NCI-H2196 (cell line): ENCODE data around the gene PDLIM5.

Experiments
- DNase-seq: peaks from one replicate; lab custom pipeline; 2025; ENCODE audit not compliant: unreplicated experiment; lab: John Stamatoyannopoulos, UW

The PDLIM5 gene

DNA sequence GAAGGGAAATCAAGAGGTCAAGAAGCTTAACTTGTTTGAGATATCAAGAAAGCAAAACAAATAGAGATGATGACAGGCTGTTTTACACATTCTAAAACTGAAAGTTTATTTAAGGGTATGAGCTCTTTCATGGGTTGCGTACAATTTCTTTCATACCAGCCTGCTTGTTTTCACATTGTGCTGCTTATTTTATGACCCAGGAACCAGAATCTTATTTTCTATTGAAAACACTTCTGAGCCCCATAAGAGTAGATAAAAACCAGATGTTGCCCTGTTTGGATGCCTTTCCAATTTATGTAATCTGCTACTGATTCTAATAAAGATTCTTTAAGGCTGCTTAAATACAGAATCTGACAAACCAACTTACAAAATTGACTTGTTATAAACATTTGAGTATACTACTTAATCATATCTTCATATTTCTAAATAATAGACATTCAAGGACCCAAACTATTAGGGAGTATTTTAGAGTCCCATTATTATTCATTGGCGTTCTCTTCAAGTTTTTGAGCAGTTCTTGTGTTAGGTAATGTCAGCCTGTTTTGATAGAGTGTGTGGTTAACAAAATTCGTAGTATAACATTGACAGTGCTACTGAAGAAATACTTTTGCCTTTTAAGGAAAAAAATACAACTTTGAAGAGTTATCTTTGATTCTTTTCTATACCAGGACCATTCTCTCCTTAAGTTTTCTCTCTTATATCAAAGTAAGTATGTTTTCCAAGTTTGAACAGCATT is 74.4 kb downstream of the PDLIM5 start:
- no peak for DNase-seq

DNA sequence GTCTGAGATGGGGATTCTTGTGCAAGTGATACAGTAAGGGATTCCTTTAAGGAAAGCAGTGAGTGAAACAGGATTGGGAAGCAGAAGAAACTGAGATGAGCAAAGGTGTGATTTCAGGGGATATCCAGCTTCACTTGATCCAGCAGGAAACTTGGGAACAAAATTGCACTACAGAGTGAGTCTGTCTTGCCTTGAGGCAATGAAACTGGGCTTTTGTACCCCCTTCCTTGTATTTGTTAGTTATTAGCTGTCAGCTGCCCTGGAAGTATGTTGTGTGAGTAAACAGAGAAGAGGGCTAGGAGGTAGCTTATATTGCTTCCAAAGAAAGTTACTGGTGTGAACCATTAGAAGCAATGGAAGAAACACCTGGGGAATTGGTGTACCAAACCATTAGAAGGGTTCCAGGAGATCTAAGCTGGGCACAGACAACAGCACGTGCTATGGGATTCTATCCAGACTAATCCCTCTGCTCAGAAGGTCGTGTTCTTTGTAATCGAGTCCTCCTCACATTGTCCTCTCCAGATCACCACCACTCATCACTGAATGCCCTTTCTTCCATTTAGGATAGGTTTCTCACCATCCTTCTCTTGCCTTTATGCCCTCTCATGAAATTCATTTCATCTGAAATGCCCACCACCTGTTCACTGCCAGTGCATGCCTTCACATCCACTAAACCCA is 76.0 kb downstream of the PDLIM5 start:
- no peak for DNase-seq

DNA sequence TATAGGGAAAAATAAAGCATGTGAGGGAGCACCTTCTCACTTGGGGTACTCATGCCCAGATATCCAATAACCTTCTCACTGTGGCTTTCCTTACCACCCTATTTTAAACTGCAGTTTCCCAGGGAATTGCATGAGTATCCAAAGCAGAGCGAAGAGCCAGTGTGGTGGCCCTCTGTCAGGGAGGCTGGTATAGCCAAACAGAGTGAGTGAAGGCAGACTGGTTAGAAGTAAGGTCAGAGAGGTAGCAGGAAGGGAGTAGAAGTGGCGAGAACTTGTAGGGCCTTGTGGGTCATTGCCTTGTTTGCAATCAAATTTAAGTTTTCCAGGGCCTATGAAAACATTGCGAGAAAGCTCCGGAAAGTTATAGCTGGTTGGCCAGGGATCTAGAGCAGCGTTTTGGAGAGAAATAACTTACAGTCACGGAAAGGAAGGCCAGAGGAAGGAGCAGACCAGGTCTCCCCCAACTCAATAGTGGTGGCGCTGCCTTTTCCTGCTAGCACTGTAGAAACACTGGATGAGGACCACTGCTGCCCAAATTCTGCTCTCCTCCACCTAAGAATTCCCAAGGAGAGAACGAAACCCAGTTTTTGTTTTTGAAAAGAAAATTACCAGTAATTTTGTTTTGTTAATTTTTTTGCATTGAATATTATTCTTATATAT is 77.2 kb downstream of the PDLIM5 start:
- no peak for DNase-seq

DNA sequence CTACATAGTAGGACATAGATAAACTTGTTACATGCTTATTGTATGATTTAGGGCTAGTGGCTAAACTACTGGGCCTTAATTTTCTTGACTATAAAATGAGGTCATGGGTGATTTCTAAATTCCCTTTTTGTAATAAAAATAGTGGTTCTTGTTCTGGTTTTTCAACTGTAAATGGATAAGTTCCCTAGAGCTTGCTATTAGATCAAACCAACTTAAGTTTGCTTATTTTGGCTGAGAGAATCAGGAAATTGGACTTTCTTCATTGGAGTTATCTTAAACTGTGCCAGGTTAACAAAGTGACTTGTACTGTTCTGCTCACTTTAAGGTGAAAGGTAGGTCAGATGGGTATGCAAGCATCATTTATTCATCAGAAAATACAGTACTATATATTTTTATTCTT is 78.3 kb downstream of the PDLIM5 start:
- DNase-seq, result no peak

DNA sequence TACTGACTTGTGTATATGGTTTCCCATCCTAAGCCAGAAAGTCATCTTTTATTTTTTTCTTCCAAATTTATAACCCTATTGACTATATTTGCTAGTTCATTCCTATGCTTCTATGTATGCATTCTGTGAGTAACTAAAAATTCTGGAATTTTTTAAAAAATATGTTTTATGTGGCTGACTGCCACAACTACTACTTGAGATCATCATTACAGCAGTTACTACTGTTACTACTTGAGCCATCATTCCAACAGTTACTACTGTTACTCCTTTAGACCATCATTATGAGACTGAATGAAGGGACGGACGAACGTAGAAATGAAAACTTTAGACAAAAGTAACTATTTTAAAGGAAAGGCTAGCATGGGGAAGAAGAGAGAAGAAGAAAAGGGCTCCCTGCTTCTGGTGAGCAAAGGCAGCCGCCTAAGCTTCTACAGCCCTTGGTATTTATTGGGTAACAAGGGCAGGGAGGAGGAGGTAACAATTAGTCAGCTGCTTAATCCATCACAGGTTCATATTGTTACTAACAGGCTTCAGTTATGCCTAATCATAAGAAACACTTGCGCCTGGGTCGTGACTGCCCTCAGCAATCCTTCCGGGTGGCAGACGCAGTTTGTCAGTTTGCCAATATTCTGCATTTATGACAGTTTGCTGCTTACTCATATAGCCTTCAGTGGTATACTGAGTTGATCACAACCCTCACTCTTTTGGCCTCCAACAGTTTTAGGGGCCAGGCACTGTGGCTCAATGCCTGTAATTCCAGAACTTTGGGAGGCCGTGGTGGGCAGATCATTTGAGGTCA is 80.4 kb downstream of the PDLIM5 start:
- DNase-seq, result no peak

DNA sequence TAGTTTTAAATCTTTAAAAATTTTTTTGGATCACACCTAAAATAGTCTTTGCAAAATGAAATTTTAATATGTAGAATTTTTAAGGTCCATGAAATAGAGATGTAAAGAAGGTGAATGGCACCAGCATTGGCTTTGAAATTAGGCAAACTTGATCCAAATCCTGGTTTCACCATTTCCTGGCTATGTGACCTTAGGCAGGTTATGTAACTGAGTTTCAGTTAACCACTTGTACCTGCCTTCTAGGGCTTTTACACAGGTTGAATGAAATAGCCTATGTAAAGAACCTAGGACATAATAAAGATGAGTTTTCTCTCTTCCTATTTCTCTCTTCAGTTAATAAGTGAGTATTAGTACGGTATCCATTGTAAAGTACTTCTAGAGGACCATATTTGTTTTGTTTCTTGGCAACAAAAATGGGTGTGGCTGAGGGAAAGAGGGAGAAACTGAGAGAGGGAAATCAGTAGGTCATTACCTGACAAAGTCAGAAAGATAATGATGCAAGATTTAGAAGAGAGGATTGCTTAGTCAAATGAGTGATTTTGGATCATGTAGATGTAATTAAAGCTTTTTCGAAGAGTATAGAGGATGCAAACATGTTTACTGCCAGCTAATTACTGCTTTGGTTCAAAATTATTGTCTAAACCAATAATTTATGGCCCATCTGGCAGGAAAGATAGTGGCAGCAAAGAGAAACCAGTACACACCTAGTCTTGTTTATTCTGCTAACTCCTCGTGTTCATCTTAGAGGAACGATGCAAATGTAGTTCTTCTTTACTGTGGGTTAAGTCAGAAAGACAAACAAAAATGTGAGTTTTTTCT is 81.9 kb downstream of the PDLIM5 start:
- no peak for DNase-seq

DNA sequence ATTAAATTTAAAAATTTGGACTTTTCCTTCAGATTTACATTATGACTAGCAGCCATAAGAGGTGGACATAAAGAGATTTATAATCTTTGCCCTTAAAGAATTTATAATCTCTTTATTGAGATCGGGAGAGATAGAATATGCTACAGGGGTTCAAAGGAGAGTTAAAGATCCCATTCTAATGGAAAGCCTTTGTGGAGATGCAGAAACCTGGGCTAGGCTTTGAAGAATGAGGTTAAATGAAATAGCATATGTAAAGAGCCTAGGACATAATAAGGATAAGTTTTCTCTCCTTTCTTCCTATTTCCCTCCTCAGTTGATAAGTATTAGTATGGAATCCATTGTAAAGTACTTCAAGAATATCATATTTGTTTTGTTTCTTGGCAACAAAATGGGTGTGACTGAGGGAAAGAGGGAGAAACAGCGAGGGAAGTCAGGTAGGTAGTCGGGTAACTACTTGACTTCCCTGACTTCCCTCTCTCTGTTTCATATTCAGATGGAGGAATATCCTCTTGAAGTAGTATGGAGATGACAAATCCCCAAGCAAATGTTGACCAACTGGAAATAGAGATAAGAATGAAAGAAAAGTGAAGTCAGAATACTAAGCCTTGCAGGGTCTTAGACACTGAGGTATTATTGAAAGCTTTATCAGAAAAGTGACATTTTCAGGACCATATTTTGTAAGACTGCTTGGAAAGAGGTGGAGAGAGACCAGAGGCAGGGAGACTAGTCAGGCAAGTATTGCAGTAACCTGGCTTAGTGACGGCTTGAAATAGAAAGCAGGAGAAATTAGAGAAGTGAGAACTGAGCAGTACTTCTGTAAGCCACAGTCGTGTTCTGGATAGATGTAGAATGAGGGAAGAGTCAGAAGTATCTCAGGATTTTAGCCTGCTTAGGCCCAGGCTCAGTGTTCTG is 82.9 kb downstream of the PDLIM5 start:
- no peak for DNase-seq

DNA sequence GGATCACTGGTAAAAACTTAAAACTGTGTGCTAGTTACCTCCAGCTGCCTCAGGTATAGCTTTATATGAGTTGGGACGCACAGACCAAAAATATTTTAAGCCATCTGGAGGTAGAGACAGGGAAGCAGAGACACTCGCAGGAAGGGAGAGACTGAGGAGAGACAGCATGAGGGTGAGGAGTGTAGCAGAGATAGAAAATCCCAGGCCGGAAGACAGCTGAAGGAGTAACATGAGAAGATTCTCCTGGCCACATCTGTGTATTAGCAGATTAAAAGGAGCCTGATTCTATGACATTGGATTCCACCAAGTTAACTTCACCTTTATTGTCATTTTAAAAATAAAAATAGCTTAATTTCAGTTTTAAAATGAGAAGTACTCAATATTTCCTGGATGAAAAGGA is 84.3 kb downstream of the PDLIM5 start:
- no peak for DNase-seq

DNA sequence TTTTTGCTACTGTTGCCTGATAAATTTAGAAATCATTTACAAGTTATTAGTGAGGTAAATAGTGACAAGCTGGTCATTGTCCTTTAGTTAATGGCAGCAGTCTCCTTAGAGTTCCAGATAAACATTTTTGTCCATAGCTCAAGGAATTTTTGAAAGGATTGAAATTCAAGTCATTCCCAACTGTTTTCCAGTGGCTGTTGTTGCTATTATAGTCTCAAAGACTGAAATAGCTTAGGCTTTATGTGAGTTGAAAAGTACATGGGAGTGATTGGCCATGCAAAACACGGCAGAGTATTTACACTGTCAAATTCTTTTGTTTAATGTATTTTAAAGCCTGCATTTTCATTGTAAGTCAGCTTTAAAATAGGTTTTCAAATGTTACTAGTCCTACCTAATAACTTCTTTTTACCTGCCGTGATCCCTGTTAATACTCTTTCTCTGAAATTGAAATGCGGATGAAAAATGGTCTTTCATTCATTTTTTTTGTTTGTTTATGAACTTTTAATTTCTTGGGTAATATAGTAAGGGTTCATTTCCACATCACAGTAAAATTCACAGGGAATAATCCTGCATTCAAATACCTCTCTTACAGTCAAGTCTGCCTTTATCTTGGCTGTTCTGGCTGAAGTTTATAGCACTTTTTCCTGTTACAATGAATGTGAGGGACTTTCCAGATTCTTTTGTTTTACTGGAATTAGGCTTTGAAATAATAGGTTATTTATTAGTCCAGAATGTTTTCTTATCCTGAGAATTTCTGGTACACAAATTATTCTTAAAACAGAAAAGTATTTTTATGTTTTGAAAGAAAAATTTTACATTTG is 85.1 kb downstream of the PDLIM5 start:
- no peak for DNase-seq

DNA sequence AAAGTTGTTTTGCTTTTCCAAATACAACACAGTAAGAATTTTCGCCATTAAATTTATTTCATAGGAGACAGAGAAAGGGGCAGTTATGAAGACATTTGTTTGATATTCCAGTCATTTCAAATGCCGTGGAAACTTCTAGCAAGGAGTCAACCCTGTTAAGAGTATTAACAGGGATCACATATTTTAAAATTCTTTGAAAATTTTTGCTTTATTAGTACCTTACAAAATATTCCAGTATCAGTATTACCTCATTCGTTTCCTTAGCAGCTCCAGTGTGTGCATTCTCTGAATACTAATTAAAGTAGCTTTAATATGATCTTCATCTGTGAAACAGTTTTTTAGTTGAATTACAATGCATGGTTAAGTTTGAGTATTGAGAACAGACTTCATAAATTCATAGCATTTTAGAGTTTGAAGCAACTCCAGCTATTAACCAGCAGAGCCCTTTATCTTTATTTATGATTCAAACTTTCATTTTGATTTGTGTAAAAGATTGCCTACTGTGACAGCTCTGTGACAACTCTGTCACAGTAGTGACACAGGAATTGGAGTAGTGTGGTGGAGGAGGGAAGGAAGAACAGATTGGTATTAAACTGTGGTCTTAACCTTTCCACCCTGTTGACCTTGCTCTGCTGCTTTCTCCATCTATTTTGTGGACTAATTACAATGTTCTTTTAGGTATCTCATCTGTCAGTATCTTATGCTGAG is 86.3 kb downstream of the PDLIM5 start:
- no peak for DNase-seq

DNA sequence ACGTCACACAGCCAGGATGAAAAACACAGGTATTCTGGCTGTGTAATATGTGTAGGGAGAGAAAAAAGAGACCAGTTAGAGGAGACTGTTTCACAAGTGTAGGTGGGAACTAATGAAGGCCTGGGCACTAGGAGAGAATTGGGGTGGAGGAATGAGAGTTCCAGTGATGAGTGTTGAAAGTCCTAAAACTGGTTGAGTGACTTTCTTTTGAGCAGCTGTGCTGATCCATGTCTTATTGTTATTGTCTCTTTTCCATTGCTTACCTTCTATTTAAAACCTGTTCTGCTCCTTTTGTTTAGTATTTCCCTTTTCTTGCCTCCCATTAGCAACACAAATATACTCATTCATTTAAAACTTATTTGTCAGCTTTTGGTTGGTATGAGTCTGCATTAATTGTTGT is 88.7 kb downstream of the PDLIM5 start:
- DNase-seq, result no peak

DNA sequence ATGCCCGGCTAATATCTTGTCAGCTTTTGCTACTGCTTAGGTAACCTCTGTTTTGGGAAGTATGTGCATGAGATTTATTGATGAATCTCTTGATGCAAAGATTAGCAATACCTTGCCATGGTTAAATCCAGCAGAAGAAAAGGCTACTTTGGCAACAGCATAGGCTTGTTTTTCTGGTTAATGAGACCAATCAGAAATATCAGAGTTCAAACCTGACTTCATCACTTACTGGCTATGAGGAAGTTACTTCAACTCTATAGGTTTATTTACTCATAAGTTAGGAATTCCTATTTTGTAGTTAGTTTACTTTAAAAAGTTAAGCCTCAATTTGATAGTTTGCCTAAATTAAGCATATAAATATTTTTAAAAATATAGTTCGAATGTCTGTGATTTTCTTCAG is 93.1 kb downstream of the PDLIM5 start:
- no peak for DNase-seq

DNA sequence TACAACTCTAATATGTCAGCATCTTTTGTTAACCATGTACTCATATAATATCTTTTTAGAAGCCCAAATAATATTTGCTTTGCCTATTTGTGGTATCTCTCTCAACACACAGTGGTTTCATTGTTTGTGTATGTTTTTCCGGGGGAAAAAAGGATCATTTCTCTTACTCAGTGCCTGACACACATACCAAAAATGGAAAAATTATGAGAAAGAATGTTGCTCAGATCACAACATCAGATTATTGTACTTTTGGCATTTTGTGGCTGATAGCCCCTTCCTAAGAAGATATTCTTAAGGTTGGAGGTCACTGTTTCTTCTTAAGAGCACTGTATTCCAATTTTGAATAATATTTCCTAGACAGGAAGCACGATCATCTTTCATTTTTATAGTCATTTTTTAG is 93.6 kb downstream of the PDLIM5 start:
- DNase-seq, result no peak

DNA sequence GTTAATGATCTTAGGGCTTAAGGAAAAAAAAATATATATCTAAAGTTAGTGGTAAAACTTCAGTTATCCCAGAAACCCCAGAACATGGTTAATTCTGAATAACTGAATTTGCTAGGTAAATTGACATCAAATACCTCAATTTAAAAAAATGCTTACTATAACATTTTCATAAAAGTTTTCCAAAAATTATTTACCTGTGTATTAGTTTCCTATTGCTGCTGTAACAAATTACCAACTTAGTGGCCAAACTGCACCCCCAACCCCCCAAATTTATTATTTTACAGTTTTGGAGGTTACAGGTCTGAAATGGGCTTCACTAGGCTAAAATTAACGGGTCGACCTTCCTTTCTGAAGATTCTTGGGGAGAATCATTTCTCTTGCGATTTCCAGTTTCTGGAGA is 95.2 kb downstream of the PDLIM5 start:
- DNase-seq, result no peak

DNA sequence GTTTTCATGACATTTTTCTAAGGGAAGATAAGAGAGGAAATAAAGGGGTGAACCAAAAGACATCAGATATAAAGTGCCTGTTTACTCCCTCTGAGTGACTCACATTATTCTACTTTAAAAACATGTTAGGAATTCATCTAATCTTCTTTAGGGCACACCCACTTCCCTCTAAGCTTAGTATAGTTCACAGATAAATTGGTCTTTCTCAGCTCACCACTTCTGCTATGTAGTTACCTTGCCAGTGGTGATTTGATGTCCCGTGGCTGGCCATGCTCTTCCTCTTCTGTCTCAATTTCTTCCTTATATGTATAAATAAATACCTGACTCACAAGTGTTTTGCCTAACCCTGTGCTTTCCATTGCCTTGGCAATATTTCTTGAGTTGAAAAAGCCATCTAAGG is 96.8 kb downstream of the PDLIM5 start:
- no peak for DNase-seq

DNA sequence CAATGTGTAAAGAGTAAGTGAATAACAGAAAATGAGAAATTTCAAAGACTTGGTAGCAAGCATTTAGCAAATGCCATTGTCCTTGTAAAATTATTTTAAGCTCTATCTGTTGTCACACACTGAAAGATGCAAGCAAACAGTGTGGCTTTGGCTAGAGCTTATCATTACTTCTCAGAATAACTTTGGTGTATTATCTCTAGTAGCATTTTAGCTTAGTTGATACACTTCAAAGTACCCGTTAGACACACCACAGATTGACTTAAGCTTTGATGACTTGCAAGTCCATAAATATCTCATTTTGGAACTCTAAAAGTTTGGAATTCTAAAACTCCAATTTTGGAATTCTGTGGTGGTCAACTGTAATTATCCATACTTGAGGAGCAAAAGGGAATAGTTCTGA is 98.6 kb downstream of the PDLIM5 start:
- DNase-seq, result no peak

DNA sequence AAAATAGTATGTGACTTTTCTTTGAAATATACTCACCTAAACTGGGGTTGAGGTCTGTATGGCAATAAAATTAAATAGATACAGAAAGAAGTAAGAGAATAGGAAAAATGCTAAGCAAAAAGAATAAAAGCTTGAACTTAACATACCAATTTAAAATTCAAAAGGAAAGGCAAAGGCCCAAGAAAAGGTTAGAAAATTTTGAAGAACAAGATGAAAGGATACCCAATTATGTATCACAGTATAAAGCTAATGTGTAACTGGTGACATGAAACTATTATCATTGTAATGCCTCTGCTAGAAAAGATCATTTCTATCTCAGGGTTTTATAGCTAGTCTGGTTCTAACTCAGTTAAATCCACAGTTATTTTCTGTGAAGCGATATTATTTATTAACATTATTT is 99.1 kb downstream of the PDLIM5 start:
- no peak for DNase-seq
